Thyroid gland (tissue), 4 donors: ENCODE measurements around the gene SUN2.

ENCODE experiments used
- POLR2A ChIP-seq, 2 donors: fragments of 450-650 bp; IDR thresholded peaks; one replicate each; pipeline ENCODE4 v1.6.1; 2017; ENCODE audit warnings: antibody characterized with exemption in 2 of 2, mild to moderate bottlenecking in 2 of 2, moderate library complexity in 1 of 2
- TF ChIP-seq, protein P1 (sequence below), 6 experiments: fragments of 200-600 bp in 3 of 6; fragments of 450-650 bp in 3 of 6; sonication (generic) in 3 of 6; IDR thresholded peaks; one replicate each; pipeline ENCODE4 v1.5.1; 2016 to 2019; ENCODE audit warnings: antibody characterized with exemption in 6 of 6, mild to moderate bottlenecking in 2 of 6, inconsistent platforms in 1 of 6, moderate library complexity in 1 of 6

DNA sequence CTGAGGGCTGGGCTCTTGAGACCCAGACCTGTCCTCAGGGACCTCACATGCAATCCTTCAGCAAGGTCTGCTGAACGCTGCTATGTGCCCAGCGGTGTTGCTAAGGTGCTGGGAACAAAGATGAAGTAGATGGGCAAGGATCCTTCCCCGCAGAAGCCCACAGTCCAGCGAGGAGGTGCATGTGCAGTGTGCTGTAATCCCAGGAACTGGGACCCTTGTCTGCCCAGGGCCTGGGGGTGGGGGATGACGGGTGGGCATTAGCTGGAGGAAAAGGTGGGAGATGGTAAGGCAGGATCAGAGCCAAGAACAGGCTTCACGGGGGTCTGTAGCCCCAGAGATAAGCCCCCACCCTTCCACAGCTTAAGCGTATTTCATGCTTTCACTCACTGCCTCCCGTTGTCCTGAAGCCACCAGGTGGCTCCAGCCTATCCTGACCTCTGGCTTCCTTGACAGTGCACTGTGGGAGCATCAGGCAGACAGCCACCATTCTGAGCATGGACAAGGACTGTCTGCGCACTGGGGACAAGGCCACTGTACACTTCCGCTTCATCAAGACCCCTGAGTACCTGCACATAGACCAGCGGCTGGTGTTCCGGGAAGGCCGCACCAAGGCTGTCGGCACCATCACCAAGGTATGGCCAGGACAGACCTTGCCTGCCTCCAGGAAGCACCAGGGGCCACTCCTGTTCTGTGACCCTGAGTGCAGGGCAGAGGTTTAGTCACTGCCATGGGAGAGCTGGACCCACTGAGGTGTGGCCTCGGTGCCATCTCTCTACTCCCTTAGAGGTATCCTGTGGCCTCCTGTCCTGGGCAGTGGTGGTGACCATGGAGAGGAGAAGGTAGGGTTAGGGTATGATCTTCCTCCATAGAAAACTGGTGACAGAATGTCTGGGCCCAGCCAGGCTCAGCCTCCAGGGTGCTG lies 28.0 kb downstream of the SUN2 start:
- TF ChIP-seq, protein P1, sequence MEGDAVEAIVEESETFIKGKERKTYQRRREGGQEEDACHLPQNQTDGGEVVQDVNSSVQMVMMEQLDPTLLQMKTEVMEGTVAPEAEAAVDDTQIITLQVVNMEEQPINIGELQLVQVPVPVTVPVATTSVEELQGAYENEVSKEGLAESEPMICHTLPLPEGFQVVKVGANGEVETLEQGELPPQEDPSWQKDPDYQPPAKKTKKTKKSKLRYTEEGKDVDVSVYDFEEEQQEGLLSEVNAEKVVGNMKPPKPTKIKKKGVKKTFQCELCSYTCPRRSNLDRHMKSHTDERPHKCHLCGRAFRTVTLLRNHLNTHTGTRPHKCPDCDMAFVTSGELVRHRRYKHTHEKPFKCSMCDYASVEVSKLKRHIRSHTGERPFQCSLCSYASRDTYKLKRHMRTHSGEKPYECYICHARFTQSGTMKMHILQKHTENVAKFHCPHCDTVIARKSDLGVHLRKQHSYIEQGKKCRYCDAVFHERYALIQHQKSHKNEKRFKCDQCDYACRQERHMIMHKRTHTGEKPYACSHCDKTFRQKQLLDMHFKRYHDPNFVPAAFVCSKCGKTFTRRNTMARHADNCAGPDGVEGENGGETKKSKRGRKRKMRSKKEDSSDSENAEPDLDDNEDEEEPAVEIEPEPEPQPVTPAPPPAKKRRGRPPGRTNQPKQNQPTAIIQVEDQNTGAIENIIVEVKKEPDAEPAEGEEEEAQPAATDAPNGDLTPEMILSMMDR (IDR thresholded peaks at IDR 0.05): no peak
- TF ChIP-seq POLR2A (IDR thresholded peaks at IDR 0.05): no peak
